Prostate gland (tissue), 2 donors: ENCODE data around the gene ATOX1. TPM values are rescaled to one million over a fixed set of nuclear protein-coding genes. Genes with fewer than 3 reads are reported as not detected.

Source experiments
- DNase-seq: peaks from one replicate; pipeline ENCODE4 v3.0.0-alpha.2; 2019; ENCODE audit warnings: low spot score
- H3K27ac ChIP-seq, 2 donors: fragments of 200-600 bp; sonication (generic); 2 replicates each; pipeline ENCODE4 v1.5.1; 2017 to 2019
- H3K27me3 ChIP-seq: fragments of 200-600 bp; sonication (generic); replicated peaks from 2 replicates; pipeline ENCODE4 v1.5.1; 2019; ENCODE audit not compliant: insufficient read depth
- H3K36me3 ChIP-seq, 2 donors: fragments of 200-600 bp; sonication (generic); 1 replicate in 1 of 2; 2 replicates in 1 of 2; pipeline versions ENCODE4 v1.5.1 to v1.8.1; 2017 to 2019
- H3K4me1 ChIP-seq: fragments of 200-600 bp; sonication (generic); replicated peaks from 2 replicates; pipeline ENCODE4 v1.5.1; 2019
- H3K4me3 ChIP-seq, 2 donors: fragments of 200-600 bp; sonication (generic); 2 replicates each; pipeline ENCODE4 v1.5.1; 2017 to 2019
- H3K9me3 ChIP-seq: fragments of 200-600 bp; sonication (generic); 2 replicates; pipeline ENCODE4 v1.5.1; 2017
- POLR2A ChIP-seq: fragments of 450-650 bp; IDR thresholded peaks from one replicate; pipeline ENCODE4 v1.6.1; 2016; ENCODE audit warnings: antibody characterized with exemption, mild to moderate bottlenecking
- POLR2AphosphoS5 ChIP-seq: sonication (generic); formaldehyde crosslinking; IDR thresholded peaks from one replicate; pipeline ENCODE4 v1.6.1; 2017; ENCODE audit warnings: antibody characterized with exemption
- WGBS: methylation state at CpG from one replicate; pipeline ENCODE4 v1.1.5; 2018; 5-methylcytosine and 5-hydroxymethylcytosine counted together
- intact Hi-C: fragments of 100-400 bp; cut with DNase I; formaldehyde crosslinking; loops from one replicate; pipeline ENCODE4 v1.14.2; 2022
- total RNA-seq, 2 donors: library from RNA; depleted of rRNA; stranded (reverse); fragments of >200 nt; gene quantifications; one replicate each; pipeline ENCODE4 v1.1.0, GENCODE V29; 2016
- TF ChIP-seq, protein P1 (sequence below), 4 experiments: fragments of 200-600 bp in 2 of 4; fragments of 450-650 bp in 2 of 4; sonication (generic) in 2 of 4; IDR thresholded peaks; 1 replicate in 3 of 4; 2 replicates in 1 of 4; pipeline ENCODE4 v1.5.1; 2016 to 2019; ENCODE audit warnings: antibody characterized with exemption in 4 of 4, mild to moderate bottlenecking in 2 of 4, moderate library complexity in 2 of 4

Gene ATOX1
- total RNA-seq, 2 donors from 2014 or later: 97.8 to 163 TPM

DNA sequence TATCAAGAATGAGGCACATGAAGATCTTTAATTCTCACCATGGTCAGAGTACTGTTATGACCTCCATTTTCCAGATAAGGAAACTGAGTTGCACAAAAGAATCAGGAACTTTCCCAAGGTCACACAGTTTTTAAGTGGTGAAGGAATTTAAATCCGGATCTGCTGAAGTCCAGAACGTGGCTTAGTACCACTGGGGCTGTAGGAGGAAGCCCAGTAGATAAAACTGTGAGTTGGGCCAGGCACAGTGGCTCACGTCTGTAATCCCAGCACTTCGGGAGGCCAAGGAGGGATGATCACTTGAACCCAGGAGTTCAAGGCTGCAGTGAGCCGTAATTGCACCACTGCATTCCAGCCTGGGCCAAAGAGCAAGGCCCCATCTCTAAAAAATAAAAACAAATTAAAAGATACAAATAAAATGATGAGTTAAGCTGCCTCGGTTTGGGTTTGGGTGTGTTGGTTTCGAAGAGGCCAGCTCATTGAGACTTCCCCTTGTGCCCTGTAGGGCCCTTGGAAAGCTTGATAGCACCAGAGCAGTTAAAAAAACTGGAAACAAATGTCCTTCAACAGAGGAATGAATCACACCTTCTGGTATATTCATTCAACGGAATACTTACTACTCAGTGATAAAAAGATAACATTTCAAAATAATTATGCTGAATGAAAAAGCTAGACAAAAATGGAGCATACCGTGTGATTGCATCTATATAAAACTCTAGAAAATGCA is 20.1 kb downstream of the ATOX1 start:
- Histone ChIP-seq H3K4me1 (no peaks in the 10 kb centered on the region), H3K27me3 (no peaks in the 10 kb centered on the region), H3K27ac (no peak overlapping the region), H3K9me3 (no peaks in the 10 kb centered on the region), H3K4me3 (no peak overlapping the region), H3K36me3 (no peaks in the 10 kb centered on the region)
- no peak for DNase-seq
- WGBS: 64% methylated on average over 9 of the region's 9 CpGs
- intact Hi-C loops: no loop called here
- TF ChIP-seq POLR2AphosphoS5 (no peak), POLR2A (no peak)
- TF ChIP-seq, protein P1, sequence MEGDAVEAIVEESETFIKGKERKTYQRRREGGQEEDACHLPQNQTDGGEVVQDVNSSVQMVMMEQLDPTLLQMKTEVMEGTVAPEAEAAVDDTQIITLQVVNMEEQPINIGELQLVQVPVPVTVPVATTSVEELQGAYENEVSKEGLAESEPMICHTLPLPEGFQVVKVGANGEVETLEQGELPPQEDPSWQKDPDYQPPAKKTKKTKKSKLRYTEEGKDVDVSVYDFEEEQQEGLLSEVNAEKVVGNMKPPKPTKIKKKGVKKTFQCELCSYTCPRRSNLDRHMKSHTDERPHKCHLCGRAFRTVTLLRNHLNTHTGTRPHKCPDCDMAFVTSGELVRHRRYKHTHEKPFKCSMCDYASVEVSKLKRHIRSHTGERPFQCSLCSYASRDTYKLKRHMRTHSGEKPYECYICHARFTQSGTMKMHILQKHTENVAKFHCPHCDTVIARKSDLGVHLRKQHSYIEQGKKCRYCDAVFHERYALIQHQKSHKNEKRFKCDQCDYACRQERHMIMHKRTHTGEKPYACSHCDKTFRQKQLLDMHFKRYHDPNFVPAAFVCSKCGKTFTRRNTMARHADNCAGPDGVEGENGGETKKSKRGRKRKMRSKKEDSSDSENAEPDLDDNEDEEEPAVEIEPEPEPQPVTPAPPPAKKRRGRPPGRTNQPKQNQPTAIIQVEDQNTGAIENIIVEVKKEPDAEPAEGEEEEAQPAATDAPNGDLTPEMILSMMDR (IDR thresholded peaks at IDR 0.05): no peak

GRCh38 chr5:151737431-151737830 is 21.0 kb downstream of the ATOX1 start:
- no peak for DNase-seq
- TF ChIP-seq, protein P1 (IDR thresholded peaks at IDR 0.05): no peak
- TF ChIP-seq POLR2AphosphoS5 (no peak), POLR2A (no peak)
- H3K4me3 ChIP-seq: no peak overlapping the region
- H3K9me3 ChIP-seq: no peaks in the 10 kb centered on the region
- no peaks in the 10 kb centered on the region for H3K27me3 ChIP-seq
- intact Hi-C loops: no loop called here
- H3K27ac ChIP-seq: no peak overlapping the region
- 88% methylated on average over 3 of the region's 3 CpGs for WGBS
- no peaks in the 10 kb centered on the region for H3K4me1 ChIP-seq
- no peaks in the 10 kb centered on the region for H3K36me3 ChIP-seq

DNA sequence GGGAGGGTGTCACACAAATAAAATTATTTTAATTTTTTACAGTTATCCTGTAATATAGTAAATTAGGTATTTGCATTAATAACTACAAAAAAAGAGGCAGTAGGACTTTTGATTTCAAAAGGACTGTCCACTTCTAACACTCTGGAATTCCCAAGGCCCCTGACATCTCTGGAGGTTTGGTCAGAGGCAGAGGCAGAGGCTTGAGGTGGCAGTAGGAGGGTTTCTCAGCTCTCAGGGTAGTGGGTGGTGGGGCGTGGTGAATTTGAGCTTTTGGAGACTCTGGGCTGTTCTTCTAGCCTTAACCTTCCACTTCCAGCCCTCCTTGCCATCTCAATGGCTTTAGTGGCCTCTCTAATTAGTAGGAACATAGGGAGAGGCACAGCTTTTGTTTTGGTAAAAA is 22.8 kb downstream of the ATOX1 start:
- intact Hi-C loops: no loop called here
- WGBS: 95% methylated on average over 1 of the region's 1 CpG
- DNase-seq: no peak
- TF ChIP-seq, protein P1 (IDR thresholded peaks at IDR 0.05): no peak
- TF ChIP-seq POLR2A (no peak), POLR2AphosphoS5 (no peak)
- Histone ChIP-seq H3K36me3 (no peaks in the 10 kb centered on the region), H3K9me3 (no peaks in the 10 kb centered on the region), H3K27ac (no peak overlapping the region), H3K4me1 (no peaks in the 10 kb centered on the region), H3K4me3 (no peak overlapping the region), H3K27me3 (no peaks in the 10 kb centered on the region)

DNA sequence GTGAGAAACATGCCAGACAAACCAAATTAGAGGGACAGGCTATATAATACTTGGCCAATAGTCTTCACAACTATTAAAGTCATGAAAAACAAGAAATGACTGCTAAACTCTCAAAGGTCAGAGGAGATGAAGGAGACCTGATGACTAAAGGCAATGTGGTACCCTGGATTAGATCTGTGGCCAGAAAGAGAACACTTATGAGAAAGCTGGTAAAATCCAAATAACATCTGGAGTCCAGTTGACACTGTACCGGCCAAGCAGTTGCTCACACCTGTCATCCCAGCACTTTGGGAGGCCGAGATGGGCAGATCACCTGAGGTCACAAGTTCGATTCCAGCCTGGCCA is 24.4 kb downstream of the ATOX1 start:
- Histone ChIP-seq H3K9me3 (no peaks in the 10 kb centered on the region), H3K4me3 (no peak overlapping the region), H3K27ac (no peak overlapping the region), H3K27me3 (no peaks in the 10 kb centered on the region), H3K4me1 (no peaks in the 10 kb centered on the region), H3K36me3 (no peaks in the 10 kb centered on the region)
- TF ChIP-seq POLR2AphosphoS5 (no peak), POLR2A (no peak)
- TF ChIP-seq, protein P1 (IDR thresholded peaks at IDR 0.05): no peak
- intact Hi-C loops: no loop called here
- 96% methylated on average over 3 of the region's 3 CpGs for WGBS
- no peak for DNase-seq

- intact Hi-C loops: no loop called here
- no peaks in the 10 kb centered on the region for H3K9me3 ChIP-seq
- no peaks in the 10 kb centered on the region for H3K27me3 ChIP-seq
- TF ChIP-seq, protein P1 (IDR thresholded peaks at IDR 0.05): no peak
- no peak for TF ChIP-seq POLR2A
- no peak for TF ChIP-seq POLR2AphosphoS5
- DNase-seq: no peak
- H3K36me3 ChIP-seq: no peaks in the 10 kb centered on the region
- no peak overlapping the region for H3K27ac ChIP-seq
- WGBS: 82% methylated on average over 9 of the region's 9 CpGs
- no peak overlapping the region for H3K4me3 ChIP-seq
- no peaks in the 10 kb centered on the region for H3K4me1 ChIP-seq
Observed at GRCh38 chr5:151733358-151734063, 24.9 kb downstream of the ATOX1 start.
